Non-pigmented ciliary epithelial cell (primary cell): ENCODE data around the gene SWSAP1.

ENCODE experiments used
- DNase-seq: peaks from one replicate; pipeline ENCODE4 v3.0.0-alpha.2; 2010; ENCODE audit warnings: low read depth

SWSAP1 gene

DNA sequence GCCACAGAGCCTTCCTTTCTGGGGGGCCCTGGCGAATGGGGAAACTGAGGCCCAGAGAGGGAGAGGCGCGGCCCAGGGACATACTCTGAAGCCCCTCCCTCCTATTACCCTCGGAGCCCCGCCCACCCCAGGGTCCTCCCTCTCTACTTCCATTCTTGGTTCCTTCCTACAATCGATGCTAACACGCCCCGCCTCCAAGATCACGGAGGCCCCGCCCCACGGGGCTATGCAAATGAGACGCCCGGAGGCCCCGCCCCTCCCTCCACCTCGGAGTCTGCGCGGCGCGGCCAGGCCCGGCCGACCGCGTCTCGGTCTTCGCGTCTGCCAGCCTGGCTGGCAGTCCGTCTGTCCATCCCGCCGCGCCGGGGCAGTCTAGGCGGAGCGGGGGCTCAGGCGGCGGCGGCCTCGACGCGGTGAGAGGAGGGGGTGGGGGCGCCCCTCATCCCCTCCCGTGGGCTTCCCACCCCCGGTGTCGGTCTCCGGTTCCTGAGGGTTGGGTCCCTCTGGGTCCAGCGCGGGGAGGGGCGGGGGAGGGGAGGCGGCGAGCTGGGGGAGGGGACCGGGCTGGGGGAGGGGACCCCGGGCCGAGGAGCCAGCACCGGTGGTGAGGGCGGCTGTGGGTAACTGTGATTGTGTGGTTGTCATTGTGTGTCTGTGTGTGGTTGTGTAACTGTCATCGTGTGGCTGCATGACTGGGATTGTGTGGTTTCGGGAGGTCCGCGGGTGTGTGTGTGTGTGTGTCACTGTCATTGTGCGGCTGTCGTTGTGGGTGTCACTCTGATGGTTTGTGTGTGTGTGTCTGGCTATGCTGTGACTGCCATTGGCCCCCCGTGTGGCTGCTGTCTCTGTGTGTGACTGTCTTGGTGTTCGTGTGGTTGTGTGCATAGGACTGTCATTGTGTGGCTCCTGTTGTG is 19.0 kb upstream of the SWSAP1 start, which contains the start of gene PLPPR2:
Gene PLPPR2, plus strand, starts transcription at position 273 of the 914 bp plus-strand sequence. CDS start 2,242 bp downstream, outside the sequence.
- no peak for DNase-seq

DNA sequence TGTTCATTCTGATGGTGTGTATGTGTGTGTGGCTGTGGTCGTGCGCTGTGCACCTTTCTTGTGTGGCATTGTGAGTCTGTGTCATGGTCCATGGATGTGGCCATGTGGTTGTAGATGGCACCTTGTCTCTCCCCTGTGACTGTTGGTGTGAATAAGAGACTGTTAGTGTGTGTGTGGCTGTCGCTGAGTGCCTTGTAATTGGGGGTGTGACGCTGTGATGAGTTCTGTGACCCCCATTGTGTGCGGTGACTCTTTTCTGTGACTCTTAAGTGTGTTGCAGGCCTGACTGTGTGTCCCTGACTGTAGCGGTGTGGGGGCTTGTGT is 18.4 kb upstream of the SWSAP1 start:
- no peak for DNase-seq

DNA sequence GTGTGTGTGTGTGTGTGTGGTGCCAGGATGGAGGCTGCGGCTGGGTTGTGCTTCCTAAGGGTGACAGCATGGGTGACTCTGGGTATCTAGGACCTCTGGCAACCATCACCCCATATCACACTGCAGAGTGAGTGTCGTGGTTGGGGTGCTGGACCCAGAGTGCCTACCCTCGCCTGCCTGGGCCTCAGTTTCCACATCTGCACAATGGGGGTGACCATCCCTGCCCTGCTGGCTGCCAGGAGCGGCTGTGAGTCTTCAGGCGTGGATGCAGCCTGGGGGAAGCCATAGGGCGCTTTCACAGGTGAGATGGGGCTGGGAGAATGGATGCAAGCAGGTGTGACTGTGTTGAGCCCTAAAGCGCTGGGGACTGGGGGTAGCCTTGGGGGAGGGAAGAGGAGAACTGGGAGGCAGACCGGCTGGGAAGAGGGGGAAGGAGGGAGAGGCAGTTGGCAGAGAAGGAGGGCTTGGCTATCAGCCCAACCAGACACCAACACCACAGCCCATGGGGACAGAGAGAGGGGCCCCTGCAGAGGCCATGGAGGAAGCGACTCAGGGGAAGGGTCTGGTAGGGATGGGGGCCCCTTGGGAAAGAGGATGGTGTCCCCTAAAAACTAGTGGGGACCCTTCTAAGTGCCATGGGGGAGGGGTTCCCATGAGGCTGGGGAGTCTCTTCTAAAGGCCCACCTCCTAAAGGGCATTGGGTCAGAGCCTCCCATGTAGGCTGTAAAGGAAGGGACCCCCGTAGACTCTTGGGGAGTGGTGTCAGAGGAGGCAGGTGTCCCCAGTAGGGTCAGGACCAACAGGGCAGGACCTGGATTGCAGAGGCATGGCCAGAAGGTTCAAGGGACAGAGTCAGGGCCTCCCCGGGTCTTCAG is 17.6 kb upstream of the SWSAP1 start:
- DNase-seq: no peak

DNA sequence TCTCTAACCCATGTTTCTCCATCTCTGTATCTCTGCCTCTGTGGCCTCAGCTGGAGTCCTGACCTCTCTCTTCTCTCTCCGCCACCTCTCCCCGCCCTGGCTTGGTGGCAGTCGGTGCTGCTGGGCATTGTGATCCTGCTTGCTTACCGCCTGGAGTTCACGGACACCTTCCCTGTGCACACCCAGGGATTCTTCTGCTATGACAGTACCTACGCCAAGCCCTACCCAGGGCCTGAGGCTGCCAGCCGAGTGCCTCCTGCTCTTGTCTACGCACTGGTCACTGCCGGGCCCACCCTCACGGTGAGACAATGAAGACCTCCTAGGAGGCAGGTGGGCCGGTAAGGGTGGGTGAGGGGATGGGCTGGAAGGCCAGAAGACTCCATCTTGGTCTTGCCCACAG is 15.0 kb upstream of the SWSAP1 start:
- DNase-seq: no peak

DNA sequence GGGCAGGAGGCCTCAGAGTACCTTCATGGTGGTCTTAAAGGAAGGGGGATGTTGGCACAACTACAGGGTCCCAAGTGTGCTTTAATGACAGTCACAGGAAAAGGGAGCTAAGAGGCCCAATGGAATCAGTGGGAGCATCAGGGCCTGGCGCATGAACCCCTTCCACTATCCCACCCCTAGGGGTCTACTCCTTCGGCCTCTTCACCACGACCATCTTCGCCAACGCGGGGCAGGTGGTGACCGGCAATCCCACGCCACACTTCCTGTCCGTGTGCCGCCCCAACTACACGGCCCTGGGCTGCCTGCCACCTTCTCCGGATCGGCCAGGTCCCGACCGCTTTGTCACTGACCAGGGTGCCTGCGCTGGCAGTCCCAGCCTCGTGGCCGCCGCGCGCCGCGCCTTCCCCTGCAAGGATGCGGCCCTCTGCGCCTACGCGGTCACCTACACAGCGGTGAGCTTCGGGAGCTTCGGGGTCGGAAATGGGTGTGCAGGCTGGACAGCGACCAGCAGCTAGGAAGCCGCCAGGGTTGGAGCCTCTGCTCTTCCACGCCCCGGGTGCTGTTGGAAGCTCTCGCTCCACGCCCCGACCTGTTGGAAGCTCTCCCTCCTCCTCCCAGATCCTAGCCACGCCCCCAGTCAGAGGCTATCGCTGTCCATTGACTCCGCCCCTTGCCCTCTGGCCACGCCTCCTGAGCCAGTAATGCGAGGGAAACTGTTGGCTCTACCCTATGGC is 13.3 kb upstream of the SWSAP1 start:
- no peak for DNase-seq

DNA sequence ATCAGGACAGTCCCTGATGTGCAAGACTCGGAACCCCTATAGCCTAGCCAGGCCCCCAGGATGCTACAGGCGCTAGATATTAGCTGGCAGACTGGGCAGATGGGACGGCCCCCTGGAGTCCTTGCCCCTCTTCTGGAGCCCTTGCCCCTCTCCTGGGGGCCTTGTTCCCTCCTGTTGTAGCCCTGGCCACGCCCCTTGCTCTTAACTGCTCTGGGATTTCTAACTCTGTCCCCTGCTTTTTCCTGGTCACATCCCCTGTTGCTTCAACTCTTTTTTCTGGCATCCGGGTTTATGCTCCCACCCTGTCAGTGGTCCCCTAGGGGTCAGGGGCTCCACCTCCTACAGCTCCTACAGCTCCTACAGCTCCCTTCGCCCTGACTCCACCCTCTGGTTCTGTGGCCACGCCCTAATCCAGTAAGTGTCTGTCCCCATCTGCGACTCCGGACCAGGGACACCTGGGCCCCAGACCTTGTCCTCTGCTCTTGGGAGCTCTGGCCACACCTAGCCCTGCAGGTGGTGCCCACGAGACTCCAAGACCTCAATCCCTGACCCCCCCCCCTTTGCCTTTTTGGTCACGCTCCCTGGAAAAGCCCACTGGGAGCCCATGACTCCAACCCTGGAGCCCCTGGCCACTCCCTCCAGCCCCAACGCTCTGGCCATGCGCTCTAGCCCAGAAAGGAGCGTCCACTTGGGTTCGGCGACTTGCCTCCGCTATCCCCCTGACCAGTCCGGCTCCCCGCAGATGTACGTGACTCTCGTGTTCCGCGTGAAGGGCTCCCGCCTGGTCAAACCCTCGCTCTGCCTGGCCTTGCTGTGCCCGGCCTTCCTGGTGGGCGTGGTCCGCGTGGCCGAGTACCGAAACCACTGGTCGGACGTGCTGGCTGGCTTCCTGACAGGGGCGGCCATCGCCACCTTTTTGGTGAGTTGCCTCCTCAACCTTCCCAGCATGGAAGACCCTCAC is 12.4 kb upstream of the SWSAP1 start:
- no peak for DNase-seq

DNA sequence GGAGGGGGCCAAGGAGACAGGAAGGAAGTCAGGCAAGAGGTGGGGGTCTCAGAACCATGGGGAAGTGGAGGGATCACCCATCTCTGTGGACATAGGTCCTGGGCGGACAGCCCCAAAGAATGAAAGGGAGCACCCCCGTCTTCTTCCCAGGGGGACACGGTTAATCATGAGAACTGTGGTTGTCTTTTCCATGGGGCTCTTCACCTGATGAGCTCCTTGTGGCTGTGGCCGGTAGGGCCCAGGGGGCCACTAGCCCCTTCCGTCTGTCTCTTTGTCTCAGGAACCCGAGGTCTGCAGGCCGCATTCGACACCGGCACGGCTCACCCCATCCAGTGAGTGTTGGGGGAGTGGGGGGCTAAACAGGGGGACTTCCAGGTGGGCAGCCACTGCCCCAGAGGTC is 10.6 kb upstream of the SWSAP1 start:
- DNase-seq: no peak

DNA sequence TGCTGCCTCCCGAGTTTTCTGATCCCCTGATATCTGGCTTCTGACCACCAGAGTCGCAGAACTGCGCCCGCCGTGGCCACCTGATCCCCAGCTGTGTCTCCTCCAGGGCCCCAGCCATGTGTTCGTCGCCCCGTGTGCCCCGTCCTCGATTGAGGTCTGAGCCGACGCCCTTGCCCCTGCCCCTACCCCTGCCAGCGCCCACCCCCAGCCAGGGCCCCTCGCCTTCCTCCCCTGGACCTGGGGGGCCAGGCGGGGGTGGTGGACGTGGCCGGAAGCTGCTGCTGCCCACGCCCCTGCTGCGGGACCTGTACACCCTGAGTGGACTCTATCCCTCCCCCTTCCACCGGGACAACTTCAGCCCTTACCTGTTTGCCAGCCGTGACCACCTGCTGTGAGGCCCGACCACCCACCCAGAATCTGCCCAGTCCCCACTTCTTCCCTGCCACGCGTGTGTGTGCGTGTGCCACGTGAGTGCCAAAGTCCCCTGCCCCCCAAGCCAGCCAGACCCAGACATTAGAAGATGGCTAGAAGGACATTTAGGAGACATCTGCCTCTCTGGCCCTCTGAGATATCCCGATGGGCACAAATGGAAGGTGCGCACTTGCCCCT is 10.1 kb upstream of the SWSAP1 start:
- no peak for DNase-seq

DNA sequence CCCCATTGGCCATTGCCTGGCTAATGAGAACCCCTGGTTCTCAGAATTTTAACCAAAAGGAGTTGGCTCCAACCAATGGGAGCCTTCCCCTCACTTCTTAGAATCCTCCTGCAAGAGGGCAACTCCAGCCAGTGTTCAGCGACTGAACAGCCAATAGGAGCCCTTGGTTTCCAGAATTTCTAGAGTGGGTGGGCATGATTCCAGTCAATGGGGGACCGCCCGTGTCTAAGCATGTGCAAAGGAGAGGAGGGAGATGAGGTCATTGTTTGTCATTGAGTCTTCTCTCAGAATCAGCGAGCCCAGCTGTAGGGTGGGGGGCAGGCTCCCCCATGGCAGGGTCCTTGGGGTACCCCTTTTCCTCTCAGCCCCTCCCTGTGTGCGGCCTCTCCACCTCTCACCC is 9.5 kb upstream of the SWSAP1 start:
- no peak for DNase-seq

DNA sequence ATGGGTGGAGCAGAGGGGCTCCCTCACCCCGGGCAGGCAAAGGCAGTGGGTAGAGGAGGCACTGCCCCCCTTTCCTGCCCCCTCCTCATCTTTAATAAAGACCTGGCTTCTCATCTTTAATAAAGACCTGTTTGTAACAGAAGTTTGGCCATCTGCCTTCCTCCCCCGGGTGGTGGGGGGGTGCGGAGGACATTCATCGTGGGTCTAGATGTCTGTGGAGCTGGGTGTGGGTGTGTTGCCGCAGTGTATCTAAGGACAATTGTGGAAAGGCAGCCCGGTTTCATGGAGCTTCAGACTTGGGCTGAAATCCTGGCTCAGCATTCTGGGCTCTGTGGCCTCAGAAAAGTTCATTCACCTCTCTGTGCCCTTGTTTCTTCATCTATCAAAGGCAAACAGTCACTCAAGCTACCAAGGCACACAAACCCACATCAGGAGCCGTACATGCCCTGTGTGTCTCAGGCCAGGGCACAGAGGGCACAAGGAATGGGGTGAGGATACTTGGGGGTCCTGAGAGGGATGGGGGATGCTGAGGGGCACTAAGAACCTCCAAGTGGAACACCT is 8.8 kb upstream of the SWSAP1 start:
- no peak for DNase-seq

DNA sequence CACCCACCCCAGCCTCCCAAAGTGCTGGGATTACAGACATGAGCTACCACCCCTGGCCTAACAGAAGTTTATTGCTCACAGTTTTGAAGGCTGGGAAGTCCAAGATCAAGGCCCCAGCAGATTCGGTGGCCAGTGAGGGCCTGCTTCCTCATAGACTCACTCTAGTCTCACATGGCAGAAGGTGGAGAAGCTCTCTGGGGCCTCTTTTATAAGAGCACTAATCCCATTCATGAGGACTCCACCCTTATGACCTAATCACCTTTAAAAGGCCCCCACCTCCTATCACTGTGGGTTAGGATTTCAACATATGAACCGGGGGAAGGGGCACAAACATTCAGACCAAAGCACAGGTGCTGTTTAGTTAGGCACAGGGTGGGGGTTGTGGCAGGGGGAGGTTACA is 6.9 kb upstream of the SWSAP1 start:
- no peak for DNase-seq

DNA sequence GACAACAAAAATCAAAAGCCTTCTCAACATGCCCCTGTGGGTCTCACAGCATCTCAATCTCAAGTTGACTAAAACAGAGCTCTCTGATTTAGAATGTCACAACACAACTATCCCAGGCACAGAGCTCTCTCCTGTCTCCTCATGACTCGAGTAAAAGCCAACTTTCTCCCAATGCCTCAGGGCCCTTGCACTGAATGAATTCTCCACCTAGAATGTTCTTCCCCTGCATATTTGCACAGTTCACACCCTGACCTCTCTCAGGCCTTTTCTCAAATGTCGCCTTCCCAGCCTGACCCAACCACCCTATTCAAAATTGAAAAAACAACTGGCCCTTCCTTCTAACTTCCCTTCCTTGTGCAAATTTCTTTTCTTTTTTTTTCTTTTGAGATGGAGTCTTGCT is 3.7 kb upstream of the SWSAP1 start:
- DNase-seq: no peak

DNA sequence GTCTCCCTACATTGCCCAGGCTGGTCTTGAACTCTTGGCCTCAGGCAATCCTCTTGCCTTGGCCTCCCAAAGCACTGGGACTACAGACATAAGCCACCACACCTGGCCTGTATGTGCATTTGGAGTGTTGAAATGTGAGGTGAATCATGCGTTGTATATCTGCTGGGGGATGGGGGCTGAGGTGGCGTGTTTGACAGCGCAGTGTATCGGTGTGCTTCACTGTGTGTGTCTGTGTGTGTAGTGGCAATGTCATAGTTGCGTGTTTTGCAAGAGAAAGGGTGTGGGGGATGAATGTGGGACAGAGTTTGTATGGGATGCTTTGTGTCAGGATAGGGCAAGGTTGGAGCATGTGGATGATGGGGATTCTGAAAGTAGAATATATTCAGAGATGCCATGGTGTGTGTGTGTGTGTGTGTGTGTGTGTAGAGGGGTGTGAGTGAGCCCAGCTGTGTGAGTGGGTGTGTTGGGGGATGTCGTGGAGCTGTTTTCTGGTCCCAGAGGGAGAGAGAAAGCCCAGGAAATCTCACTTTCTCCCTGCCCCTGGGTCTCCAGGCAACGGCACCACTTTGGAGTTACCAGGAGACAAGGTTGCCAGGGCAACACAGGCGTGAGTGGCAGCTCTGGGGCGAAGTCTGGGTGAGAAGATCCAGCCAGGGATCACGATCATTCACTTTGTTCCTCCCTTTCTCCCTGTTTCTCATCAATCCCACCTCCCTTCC is 1.1 kb upstream of the SWSAP1 start:
- no peak for DNase-seq

DNA sequence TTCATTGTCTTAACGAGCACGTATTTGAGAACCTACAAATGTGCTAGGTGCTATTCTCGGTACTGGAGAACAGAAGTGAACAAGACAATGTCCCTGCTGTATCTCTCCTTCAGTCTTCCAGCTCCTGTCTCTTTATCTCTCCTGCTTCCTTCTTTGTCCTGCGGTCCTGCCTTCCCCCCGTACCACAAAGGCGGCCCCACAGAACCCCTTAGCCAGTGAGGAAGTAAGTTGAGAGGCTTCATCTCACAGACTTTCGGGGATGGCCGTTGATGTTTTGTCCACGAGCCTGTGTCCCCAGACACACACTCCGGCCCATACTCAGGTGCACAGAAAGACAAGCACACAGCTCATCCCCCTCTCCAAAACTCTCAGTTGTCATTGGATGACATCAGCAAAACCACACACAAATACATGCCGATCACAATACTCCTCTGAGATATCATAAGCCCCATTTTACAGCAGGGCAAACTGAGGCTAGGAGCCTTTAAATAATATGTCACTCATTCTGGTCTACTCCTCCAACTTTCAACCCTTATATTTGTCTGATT is 507 bp upstream of the SWSAP1 start:
- no peak for DNase-seq

DNA sequence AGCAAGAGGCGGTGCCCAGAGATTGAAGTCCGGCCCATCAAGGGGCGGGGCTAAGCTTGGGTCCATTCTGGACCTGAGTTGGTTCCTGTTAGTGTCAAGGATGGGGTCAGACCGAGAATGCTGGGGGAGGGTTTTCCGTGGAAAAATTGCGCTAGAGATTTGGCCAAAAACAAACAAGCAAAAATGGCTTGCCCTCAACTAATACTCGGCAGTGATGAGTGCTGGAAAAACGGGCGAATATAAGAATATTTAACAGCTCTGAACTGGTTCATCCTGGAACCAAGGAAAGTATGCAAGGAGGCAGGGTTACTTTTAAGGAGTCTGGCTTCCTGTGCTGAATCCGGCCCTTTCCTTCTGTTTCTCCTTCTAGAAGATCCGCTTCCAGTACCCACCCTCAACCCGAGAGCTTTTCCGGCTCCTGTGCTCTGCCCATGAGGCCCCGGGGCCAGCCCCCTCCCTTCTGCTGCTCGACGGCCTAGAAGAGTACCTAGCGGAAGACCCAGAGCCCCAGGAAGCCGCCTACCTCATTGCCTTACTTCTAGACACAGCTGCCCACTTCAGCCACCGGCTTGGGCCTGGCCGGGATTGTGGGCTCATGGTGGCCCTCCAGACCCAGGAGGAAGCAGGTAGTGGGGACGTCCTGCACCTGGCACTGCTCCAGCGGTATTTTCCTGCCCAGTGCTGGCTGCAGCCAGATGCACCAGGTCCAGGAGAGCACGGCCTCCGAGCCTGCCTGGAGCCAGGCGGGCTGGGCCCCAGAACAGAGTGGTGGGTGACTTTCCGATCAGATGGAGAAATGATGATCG is 880 bp downstream of the SWSAP1 start:
- no peak for DNase-seq

DNA sequence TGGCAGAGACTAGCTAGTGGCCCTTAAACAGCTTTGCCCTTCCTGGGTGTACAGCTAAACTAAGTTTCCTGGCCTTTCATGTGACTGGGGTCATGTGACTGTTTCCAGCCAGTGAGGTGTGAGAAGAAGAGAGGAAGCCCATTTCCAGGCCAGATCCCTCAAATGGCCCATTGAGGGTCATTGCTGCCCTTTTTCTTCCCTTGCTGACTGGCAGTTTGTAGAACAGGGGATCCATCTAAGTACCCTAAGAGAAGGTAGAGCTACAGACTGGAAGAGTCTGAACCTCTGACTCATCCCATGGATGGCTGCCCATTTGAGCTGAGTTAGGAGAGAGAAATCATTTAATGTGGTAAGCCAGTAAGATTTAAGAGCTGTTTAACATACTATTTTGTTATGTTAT is 2.8 kb downstream of the SWSAP1 start:
- peak; percentile 74 for DNase-seq

DNA sequence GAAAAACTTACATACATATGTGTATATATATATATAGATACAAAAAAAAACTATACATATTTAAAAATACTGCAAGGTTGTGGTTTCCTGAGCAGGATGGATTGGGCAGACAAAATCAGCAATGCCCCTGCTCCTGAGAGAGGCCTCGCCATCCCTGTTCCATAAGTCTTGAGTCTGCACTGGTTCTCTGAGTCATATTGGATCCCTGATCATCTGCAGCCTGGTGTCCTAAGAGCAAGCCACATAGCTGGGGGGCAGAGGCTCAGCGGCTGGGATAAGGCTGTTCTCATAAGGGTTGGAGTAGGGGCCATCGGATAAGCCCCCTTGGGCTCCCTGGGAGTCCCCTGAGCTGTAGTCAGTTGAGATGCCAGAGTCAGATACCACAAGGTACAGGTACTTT is 3.3 kb downstream of the SWSAP1 start:
- DNase-seq: no peak

DNA sequence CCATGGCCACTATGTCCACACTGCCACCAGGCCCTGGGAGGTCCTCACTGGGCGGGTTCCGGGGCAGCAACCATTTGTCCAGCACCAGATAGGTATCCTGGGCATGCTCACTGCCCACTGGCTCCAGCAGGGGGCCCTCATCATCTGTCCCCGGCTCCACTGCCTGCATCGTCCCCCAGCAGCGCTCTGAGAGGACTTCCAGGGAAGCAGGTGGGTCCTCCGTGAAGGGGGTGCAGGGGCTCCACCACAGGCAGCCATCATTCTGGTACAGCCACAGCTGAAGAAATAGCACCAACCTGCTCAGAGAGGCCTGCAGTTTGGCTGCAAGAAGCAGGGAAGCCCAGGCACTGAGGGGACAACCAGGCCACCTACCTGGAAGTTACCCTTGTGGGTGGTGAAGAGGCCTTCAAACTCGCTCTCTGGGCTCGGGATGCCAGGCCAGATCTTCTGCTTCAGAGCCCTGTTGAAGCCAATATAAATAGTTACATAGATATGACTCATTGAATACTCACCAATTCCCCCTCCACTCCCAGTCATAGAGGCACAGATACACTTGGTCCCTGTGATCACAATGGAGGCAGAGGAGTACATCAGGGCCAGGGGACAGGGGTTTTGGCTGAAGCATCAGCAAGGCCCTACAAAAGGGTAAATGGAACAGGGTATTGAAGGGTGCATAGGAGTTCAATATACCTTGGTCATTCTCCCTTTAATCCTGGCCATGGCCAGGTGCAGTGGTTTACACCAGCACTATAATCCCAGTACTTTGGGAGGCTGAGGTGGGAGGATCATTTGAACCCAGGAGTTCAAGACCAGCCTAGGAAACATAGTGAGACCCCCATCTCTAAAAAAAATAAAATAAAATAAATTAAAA is 4.1 kb downstream of the SWSAP1 start:
- DNase-seq: no peak
